GM08714 (cell line): ENCODE results near the gene TNS2.

Experiments
- H3K4me3 ChIP-seq: fragments of 200-500 bp; sonication (Bioruptor generic); 2 replicates; pipeline ENCODE4 v1.5.1; 2014; ENCODE audit warnings: mild to moderate bottlenecking, low read length, inconsistent platforms
- ZNF274 ChIP-seq: IDR thresholded peaks from 2 replicates; pipeline ENCODE4 v1.6.1; 2012; ENCODE audit warnings: mild to moderate bottlenecking, low read depth, low read length

TNS2 gene

DNA sequence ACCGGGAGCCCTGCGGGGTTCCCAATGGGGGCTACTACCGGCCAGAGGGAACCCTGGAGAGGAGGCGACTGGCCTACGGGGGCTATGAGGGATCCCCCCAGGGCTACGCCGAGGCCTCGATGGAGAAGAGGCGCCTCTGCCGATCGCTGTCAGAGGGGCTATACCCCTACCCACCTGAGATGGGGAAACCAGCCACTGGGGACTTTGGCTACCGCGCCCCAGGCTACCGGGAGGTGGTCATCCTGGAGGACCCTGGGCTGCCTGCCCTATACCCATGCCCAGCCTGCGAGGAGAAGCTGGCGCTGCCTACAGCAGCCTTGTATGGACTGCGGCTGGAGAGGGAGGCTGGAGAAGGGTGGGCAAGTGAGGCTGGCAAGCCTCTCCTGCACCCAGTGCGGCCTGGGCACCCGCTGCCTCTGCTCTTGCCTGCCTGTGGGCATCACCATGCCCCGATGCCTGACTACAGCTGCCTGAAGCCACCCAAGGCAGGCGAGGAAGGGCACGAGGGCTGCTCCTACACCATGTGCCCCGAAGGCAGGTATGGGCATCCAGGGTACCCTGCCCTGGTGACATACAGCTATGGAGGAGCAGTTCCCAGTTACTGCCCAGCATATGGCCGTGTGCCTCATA is 9.7 kb downstream of the TNS2 start:
- TF ChIP-seq ZNF274, result no peak
- no peak overlapping the region for H3K4me3 ChIP-seq

DNA sequence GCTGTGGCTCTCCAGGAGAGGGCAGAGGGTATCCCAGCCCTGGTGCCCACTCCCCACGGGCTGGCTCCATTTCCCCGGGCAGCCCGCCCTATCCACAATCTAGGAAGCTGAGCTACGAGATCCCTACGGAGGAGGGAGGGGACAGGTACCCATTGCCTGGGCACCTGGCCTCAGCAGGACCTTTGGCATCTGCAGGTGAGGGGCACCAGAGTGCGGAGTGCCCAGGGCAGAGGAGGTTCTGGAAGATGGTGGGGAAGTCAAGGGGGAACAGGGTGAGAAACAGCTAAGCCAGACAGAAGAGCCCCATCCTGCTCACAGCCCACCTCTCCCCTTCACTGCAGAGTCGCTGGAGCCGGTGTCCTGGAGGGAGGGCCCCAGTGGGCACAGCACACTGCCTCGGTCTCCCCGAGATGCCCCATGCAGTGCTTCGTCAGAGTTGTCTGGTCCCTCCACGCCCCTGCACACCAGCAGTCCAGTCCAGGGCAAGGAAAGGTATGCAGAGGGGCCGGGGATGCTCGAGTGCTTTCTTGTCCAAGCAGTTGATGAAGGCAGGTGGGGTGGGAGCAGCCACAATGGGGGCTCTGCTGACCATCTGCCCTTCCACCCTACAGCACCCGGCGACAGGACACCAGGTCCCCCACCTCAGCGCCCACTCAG is 10.3 kb downstream of the TNS2 start:
- no peak for TF ChIP-seq ZNF274
- no peak overlapping the region for H3K4me3 ChIP-seq

DNA sequence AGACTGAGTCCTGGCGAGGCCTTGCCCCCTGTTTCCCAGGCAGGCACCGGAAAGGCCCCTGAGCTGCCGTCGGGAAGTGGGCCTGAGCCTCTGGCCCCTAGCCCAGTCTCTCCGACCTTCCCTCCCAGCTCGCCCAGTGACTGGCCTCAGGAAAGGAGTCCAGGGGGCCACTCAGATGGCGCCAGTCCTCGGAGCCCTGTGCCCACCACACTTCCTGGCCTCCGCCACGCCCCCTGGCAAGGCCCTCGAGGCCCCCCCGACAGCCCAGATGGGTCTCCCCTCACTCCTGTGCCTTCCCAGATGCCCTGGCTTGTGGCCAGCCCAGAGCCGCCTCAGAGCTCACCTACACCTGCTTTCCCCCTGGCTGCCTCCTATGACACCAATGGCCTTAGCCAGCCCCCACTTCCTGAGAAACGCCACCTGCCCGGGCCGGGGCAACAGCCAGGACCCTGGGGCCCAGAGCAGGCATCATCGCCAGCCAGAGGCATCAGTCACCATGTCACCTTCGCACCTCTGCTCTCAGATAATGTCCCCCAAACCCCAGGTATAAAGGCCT is 10.9 kb downstream of the TNS2 start:
- TF ChIP-seq ZNF274, result no peak

DNA sequence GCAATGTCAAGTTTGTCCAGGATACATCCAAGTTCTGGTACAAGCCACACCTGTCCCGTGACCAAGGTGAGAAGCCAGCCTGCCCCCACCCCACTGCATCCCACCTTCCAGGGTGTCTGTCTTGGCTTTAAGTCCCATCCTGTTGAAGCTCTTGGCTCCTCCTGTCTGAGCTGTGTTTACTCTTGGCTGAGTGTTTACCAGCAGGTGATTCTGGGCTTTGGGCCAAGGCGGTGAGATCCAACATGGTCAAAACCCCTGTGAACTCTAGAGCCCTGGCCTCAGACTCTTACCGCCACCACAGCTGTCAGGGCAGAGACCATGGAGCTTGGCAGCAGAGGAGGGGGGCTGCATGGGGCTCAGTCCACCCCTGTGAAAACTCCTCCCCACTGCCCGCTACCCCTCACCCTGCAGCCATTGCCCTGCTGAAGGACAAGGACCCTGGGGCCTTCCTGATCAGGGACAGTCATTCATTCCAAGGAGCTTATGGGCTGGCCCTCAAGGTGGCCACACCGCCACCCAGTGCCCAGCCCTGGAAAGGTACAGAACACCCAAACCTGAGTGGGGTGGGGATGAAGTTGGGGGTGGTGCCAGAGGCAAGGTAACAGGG is 11.6 kb downstream of the TNS2 start:
- no peak for TF ChIP-seq ZNF274
- no peak overlapping the region for H3K4me3 ChIP-seq

More for the DNA sequence above, 10.9 kb downstream of the TNS2 start:
- H3K4me3 ChIP-seq, result no peak overlapping the region

DNA sequence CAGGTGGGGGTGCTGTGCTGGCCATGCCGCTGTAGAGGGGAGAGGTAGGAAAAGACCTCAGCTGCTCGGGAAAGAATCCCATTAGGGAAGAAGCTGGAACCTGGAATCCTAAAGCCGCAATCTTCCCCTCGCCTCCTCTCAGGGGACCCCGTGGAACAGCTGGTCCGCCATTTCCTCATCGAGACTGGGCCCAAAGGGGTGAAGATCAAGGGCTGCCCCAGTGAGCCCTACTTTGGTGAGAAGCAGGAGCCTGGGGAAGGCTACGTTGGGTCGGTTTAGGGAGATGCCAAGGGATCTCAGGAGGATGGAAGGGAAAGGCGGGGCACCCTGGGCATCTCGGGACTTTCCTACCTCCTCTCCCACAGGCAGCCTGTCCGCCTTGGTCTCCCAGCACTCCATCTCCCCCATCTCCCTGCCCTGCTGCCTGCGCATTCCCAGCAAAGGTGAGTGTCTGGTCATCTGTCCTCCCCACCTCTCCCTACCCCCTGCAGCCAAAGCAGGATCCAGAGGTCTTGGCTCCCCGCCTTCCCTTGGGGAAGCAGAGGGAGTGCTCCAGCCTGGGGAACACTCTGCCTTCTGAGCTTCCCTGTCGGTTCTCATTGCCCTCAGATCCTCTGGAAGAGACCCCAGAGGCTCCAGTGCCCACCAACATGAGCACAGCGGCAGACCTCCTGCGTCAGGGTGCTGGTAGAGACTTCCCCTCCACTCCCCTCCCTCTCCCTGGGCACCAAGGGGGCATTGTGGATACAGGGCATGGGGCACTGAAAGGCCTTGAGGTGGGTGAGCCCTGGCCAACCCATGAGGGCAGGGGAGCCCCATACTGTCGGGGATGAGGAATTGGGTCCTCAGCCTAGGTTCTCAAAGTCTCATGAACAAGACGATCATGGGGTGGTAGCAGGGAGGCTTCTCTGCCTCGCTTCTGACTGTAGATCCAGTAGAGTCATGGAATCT is 12.4 kb downstream of the TNS2 start:
- H3K4me3 ChIP-seq, result no peak overlapping the region
- no peak for TF ChIP-seq ZNF274

DNA sequence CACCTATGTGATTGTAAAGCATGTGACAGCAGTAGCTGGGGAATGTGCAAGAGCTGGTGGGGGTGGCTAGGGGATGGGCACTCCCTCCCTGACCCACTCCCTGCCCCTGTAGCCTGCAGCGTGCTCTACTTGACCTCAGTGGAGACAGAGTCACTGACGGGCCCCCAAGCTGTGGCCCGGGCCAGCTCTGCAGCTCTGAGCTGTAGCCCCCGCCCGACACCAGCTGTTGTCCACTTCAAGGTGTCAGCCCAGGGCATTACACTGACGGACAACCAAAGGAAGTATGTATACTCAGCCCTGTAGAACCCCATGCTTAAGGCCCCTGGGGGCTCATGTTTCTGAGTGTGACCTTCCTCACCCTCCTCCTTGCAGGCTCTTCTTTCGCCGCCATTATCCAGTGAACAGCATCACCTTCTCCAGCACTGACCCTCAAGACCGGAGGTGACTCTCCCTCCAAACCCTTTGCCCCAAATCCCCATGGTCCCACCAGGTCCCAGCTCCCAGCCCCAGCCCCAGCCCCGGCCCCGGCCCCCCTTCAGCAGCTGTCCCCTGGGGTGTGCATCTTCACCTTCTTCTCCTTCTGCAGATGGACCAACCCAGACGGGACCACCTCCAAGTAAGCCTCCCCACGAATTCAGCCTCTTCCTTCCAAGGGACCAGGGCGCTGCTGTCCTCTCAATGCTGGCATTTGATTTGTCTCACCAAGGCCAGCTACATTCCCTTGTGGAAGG is 13.3 kb downstream of the TNS2 start:
- no peak for TF ChIP-seq ZNF274

DNA sequence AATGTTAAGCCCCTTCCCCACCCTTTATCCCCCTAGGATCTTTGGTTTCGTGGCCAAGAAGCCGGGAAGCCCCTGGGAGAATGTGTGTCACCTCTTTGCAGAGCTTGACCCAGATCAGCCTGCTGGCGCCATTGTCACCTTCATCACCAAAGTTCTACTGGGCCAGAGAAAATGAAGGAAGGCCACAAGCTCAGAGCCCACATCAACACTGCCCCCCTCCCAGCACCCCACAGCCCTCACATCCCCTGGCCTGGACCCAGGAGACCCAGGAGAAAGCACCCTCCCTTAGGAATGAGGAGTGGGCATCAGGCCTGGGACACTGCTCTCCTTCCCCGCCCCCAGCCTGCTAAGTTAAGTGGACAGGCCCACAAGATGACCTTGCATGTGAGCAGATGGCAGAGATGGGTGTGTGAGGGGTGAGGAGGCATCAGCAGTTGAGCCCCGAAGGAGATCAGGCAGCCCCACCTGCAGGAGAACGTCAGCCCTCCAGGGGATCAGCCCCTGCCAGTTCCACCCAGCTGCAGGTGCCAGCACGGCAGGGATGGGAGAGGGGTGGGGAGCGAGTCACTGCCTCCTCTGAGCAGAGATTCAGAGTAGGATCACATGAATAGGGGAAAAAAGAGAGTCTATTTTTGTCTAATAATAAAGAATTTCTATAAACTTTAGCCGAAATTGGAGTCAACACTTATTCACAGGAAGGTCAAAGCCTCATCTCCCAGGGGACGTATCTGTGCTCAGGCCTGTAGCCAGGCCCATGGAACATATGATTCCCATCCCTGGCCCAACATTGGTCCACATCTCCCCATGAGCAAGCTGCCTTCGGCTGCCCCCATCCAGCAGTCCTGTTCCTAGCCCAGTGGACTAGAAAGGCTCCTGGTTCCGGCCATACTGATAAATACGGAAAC is 14.1 kb downstream of the TNS2 start:
- no peak overlapping the region for H3K4me3 ChIP-seq
- no peak for TF ChIP-seq ZNF274

More for the DNA sequence above, 13.3 kb downstream of the TNS2 start:
- no peak overlapping the region for H3K4me3 ChIP-seq

DNA sequence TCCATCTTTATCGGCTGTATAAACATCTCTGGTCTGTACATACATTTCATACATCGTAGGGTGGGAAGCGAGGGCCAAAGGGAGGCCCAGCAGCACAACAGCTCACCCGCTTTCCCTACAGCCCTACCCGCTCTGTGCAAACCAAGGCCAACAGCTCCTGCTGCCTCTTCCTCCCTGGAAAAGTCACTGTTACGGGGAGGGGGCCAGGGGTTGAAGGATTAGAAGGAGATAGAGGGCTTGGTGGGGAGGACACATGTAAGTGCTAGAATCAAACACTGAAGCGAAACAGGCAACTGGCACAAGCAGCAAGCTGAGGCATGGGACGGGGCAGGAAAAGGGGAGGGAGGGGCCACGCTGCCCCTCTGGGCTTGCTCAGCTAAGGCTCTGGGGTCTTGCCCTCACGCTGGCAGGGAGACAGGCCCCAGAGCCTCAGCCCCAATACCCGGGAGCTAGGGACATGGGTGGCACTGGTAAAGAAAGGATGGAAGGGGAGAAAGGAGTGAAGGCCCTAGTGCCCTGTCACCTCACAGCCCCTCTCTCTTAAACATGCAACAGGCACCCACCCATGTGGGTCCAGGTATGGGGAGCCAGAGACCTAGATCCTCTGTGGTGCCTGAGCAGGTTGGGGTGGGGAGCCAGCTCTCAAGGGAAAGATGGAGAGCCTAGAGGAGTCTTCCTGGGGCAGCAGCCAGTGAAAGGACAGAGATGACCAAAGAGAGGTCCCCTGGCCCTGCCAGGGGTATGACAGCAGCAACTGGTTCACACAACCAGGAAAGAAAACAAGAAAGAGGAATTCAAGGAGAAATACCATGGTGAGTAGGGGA is 15.0 kb downstream of the TNS2 start:
- no peak for TF ChIP-seq ZNF274
- no peak overlapping the region for H3K4me3 ChIP-seq

DNA sequence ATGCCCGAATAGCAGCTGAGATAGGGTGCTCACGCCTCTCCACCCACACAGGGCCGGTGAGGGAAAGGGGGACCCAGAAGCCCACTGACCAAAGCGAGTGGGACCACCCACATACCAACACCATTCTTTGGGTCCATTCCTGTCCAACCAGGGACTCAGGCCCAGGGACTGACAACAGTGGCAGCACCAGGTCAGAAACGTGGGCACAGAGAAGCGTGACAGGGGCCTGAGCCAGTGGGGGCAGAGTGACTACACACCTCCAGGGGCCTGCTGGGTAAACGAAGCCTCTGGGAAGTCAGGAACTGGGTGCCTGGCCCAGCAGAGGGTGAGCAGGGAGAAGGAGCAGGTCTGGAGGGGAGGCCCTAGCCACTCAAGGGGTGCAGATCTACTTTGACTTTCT is 15.6 kb downstream of the TNS2 start:
- H3K4me3 ChIP-seq, result no peak overlapping the region
- TF ChIP-seq ZNF274, result no peak

DNA sequence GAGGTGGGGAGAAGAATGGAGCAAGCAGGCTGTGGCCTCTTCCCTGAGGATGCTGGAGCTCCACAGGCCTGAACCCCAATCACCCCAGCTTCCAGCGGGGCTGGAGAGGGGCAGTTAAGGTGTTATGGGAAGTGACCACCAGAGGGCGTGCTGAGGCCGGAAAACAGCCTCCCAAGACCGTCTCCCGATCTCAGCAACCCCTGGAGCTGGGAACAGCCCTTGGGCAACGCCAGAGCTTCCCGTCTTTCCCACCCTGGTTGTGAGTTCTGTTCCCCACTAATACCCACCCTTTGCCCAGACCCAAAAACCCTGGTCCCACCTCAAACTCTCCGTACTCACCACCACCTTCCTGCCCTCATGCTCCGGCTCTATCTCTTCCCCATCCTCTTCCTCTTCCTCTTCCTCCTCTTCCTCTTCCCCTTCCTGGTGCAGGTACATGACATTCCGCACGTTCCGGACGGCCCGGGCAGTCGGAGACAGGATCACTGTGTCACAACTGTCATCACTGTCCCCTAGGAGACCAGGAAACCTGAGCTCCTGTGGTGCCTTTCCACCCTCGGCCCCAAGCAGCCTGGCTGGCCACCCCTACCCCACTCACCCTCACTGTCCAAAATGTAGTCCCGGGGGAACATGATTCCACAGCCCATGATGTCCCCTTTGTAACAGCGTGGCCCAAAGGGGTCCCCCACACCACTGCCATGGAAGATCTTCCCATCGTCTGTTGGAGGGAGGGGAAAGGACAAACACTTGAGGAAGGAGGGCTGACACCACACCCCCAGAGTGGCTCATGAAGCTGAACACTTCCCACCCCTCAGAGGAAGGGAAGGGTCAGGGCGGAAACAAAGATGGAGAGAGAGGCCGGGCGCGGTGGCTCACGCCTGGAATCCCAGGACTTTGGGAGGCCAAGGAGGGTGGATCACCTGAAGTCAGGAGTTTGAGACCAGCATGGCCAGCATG is 16.4 kb downstream of the TNS2 start:
- H3K4me3 ChIP-seq, result no peak overlapping the region
- TF ChIP-seq ZNF274, result no peak
